Measurements from ENCODE around the gene AZGP1.
"Not testable (repeated sequence)": the region's sequence is repeated elsewhere in the genome, so short reads cannot be mapped to it uniquely, and the experiment has no call there.

Gene AZGP1

GRCh38 chr7:99975782-99976521 is at the start of gene AZGP1:
AZGP1 (minus strand) TSS chr7:99976031; CDS start chr7:99976020, 11 bp downstream.
- DNase-seq, result no peak

- DNase-seq, result no peak
Measured at GRCh38 chr7:100024020-100024619, 48.3 kb upstream of the AZGP1 start.

- no peak for DNase-seq
Measured at GRCh38 chr7:100023526-100023925, 47.7 kb upstream of the AZGP1 start.

- no peak for DNase-seq
Measured at GRCh38 chr7:100022621-100023020, 46.8 kb upstream of the AZGP1 start.

GRCh38 chr7:100021297-100021696 is 45.5 kb upstream of the AZGP1 start:
- DNase-seq, result no peak

GRCh38 chr7:100019908-100020307 is 44.1 kb upstream of the AZGP1 start:
- no peak for DNase-seq

GRCh38 chr7:100017875-100018274 is 42.0 kb upstream of the AZGP1 start:
- no peak for DNase-seq

- no peak for DNase-seq
Measured at GRCh38 chr7:100017300-100017699, 41.5 kb upstream of the AZGP1 start.

- no peak for DNase-seq
Measured at GRCh38 chr7:100016215-100016901, 40.5 kb upstream of the AZGP1 start.

GRCh38 chr7:100015232-100016214 is 39.7 kb upstream of the AZGP1 start, which contains the start of gene ZKSCAN1:
ZKSCAN1 (plus strand) TSS chr7:100015596; CDS start chr7:100023507, 7,911 bp downstream.
- DNase-seq, result peak; percentile 53 to 77 (median 66)

GRCh38 chr7:100013328-100013676 is 37.5 kb upstream of the AZGP1 start:
- DNase-seq, result no peak

GRCh38 chr7:100012385-100013327 is 36.8 kb upstream of the AZGP1 start:
- DNase-seq, result not testable (repeated sequence)

- no peak for DNase-seq
Measured at GRCh38 chr7:100011516-100011915, 35.7 kb upstream of the AZGP1 start.

- no peak for DNase-seq
Measured at GRCh38 chr7:100010901-100011300, 35.1 kb upstream of the AZGP1 start.

- DNase-seq, result not testable (repeated sequence)
Measured at GRCh38 chr7:100009952-100010351, 34.1 kb upstream of the AZGP1 start.

- no peak for DNase-seq
Measured at GRCh38 chr7:100008525-100008924, 32.7 kb upstream of the AZGP1 start.

GRCh38 chr7:100007887-100008286 is 32.1 kb upstream of the AZGP1 start:
- no peak for DNase-seq

- DNase-seq, result no peak
Measured at GRCh38 chr7:100003711-100004661, 28.2 kb upstream of the AZGP1 start.

- no peak for DNase-seq
Measured at GRCh38 chr7:100000239-100000638, 24.4 kb upstream of the AZGP1 start.

- DNase-seq, result peak; percentile 22 to 63 (median 47)
Measured at GRCh38 chr7:99997545-99998137, 21.8 kb upstream of the AZGP1 start.
